CD4-positive, alpha-beta T cell treated with Interleukin-2 at 100 ng/mL for 4 hours (primary cell): Measurements from ENCODE around the gene DOK1.

Source experiments
- DNase-seq: peaks from one replicate; pipeline ENCODE4 v3.0.0-alpha.2; 2020; ENCODE audit warnings: low spot score

The DOK1 gene

GRCh38 chr2:74553892-74554819 is at the start of gene DOK1, which contains the start of gene LOXL3:
Gene DOK1, plus strand, starts transcription at chr2:74554720. Its CDS starts 35 bp downstream, at chr2:74554755.
Gene LOXL3, minus strand, starts transcription at chr2:74553942. Its CDS starts 1,308 bp downstream, at chr2:74552634.
- DNase-seq: peak; percentile 79

GRCh38 chr2:74505448-74506246 is 48.9 kb upstream of the DOK1 start:
- no peak for DNase-seq

DNA sequence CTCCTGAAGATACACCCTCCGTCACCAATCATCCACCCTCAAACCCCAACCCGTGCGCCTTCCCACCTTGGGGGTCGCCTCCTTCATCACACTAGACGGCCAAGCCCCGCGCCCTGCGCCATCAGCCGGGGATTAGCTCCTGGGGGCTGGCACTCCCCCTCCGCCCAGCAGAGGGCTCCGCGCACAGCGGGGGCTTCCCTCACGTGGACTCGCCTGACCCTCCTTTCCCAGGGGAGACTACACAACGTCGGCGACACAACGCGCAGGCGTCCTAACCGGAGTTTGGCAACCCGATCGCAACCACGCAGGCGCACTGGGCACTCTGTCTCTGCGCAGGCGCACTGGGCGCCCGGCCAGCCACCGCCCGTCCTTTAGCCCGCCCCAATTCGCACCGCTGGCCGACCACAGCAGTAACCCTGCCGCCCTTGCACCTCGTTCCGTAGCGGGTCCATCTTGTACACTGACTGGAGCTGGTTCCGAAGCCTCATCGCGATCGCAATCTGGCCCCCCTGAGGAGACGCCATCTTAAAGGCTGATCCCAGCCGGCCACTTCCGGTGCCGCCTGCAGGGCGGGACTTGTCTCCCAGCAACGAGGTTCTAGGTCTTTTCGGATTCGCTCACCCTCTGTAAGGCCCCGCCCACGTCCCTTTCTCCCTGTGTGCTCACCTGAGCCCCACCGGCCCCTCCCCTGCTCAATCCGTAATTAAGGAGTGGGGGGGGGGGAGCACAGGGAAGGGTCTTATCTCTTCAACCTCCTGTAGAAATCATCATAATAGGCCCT is 47.2 kb upstream of the DOK1 start, which contains the start of gene PCGF1:
Gene PCGF1, minus strand, starts transcription at position 551 of the 781 bp plus-strand sequence. Its CDS starts 27 bp downstream, at position 524.
- peak; percentile 98 for DNase-seq

DNA sequence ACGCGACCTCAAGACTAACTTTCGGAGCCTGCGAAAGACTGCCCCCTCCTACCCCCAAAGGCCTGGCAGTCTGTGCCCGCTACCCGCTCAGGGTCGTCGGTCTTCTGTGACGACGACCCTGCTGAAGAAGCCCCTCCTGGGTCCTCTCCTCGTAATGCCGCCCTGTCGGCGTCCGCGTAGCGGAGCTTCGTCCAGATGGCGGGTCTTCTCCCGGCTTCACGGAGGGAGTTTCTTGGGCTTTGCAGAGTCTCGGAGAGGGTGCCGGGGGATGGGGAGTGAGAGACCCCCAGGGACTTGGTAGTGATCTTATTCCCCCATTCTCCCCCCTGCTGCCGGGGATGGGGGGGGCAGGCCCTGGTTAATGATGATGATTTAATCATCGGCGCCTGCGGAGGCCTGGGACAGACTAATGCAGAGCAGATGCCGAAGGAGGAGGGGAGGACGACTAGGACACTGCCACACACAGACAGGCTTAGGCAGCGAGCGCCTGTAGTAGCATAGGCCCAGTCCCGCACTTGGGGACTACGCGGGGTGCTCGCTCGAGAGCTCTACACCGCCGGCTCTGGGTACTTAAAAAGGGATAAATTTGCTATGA is 46.5 kb upstream of the DOK1 start:
- DNase-seq: no peak

- no peak for DNase-seq
Observed at GRCh38 chr2:74510272-74510671, 44.2 kb upstream of the DOK1 start.

- no peak for DNase-seq
Observed at GRCh38 chr2:74511104-74511989, 43.2 kb upstream of the DOK1 start.

- DNase-seq: no peak
Observed at GRCh38 chr2:74512744-74513604, 41.5 kb upstream of the DOK1 start.

- peak; percentile 35 for DNase-seq
Observed at GRCh38 chr2:74513605-74514367, 40.7 kb upstream of the DOK1 start.

- DNase-seq: no peak
Observed at GRCh38 chr2:74514368-74515270, 39.9 kb upstream of the DOK1 start, which contains the start of gene TLX2. Gene TLX2, plus strand, starts transcription at chr2:74514450. Its CDS starts 357 bp downstream, at chr2:74514807.

GRCh38 chr2:74515271-74515980 is 39.1 kb upstream of the DOK1 start:
- DNase-seq: no peak

GRCh38 chr2:74515981-74516633 is 38.4 kb upstream of the DOK1 start:
- peak; percentile 78 for DNase-seq

- no peak for DNase-seq
Observed at GRCh38 chr2:74516650-74517049, 37.9 kb upstream of the DOK1 start.

- DNase-seq: no peak
Observed at GRCh38 chr2:74522516-74522915, 32.0 kb upstream of the DOK1 start.

DNA sequence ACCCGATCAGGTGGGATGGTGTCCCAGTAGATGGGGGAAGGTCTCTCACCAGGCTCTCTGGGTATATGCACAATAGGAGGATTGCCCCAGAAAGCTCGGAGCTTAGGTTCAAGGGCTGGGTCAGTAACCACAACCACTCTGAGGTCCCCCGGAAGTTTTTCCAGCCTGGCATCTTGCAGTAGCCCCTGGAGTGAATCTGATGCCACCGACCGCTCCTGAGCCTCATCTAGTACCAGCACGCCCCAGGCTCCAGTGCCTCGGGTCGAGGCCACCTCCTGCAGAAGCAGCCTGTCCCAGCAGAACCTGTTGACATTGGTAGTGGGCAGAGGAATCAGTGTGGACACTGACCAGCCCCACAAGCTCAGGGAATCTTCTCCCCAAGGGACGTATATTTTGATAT is 30.5 kb upstream of the DOK1 start:
- DNase-seq: no peak

GRCh38 chr2:74524955-74525716 is 29.4 kb upstream of the DOK1 start:
- DNase-seq: no peak
